ENCODE data around the gene FKBP1A. TPM values are rescaled to one million over a fixed set of nuclear protein-coding genes. Genes with fewer than 3 reads are reported as not detected.

FKBP1A gene
- polyA plus RNA-seq, 4 donors: 320 to 413 (median 378) TPM

- DNase-seq (ENCODE audit: low read depth in 4 of 4, low spot score in 3 of 4): no peak
Observed at GRCh38 chr20:1388741-1389483, 3.9 kb downstream of the FKBP1A start.

GRCh38 chr20:1388253-1388652 lies 4.6 kb downstream of the FKBP1A start:
- no peak for DNase-seq (ENCODE audit: low read depth in 4 of 4, low spot score in 3 of 4)

- no peak for DNase-seq (ENCODE audit: low read depth in 4 of 4, low spot score in 3 of 4)
Observed at GRCh38 chr20:1386323-1386722, 6.5 kb downstream of the FKBP1A start.

DNA sequence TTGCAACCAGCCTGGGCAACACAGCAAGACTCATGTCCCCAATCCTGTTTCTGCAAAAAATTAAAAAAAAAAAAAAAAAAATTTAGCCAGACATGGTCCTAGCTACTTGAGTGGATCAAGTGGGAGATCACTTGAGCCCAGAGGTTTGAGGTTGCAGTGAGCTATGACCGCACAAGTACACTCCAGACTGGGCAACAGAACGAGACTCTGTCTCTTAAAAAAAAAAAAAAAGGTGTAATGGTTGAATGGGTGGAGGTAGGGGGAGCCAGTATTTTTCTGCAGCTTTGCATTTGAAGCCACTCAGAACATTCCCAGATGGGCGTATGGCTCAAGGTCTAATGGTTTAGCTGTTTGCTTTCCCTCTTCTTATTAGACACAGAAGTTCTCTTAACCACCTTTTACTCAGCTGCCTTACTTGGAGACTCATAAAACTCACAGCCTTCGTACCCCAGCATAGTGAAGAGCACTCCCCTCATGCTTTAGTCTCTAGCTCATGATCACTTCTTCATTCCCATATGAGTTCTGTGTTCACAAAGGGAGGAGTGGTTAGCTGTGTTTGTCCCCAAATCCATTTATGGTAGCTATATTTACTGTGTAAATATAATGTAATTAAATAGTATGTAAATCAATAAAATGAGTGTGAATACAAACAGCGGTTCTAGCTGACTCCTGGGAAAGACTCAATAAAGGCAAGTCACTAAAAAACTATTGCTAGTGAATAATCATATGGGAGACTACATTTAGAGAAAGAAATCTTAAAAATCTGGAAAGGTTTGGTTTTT lies 9.0 kb downstream of the FKBP1A start:
- DNase-seq (ENCODE audit: low read depth in 4 of 4, low spot score in 3 of 4): no peak

DNA sequence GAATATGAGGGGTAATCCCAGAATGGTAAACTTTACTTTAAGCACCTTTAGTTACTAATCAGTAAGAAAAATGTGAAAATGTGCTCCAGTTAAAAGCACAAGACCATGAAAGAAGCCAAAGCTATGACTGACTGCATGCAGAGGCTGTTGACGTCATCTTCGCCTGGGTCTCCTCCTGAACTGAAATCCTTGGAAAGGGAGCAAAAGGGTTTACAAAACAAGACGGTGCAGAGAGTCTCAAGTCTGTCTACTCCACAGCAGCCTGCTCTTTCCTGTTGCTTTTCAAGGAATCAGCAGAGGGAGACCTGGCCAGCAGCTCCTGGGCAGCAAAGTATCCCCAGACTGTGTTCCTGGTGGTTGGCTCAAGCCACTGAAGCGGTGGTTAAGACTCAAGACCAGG lies 10.2 kb downstream of the FKBP1A start:
- DNase-seq (ENCODE audit: low read depth in 4 of 4, low spot score in 3 of 4): no peak

- no peak for DNase-seq (ENCODE audit: low read depth in 4 of 4, low spot score in 3 of 4)
Observed at GRCh38 chr20:1381753-1382591, 10.9 kb downstream of the FKBP1A start.

GRCh38 chr20:1378735-1379125 lies 14.1 kb downstream of the FKBP1A start:
- no peak for DNase-seq (ENCODE audit: low read depth in 4 of 4, low spot score in 3 of 4)

- DNase-seq (ENCODE audit: low read depth in 4 of 4, low spot score in 3 of 4): no peak
Observed at GRCh38 chr20:1377984-1378734, 14.7 kb downstream of the FKBP1A start.

DNA sequence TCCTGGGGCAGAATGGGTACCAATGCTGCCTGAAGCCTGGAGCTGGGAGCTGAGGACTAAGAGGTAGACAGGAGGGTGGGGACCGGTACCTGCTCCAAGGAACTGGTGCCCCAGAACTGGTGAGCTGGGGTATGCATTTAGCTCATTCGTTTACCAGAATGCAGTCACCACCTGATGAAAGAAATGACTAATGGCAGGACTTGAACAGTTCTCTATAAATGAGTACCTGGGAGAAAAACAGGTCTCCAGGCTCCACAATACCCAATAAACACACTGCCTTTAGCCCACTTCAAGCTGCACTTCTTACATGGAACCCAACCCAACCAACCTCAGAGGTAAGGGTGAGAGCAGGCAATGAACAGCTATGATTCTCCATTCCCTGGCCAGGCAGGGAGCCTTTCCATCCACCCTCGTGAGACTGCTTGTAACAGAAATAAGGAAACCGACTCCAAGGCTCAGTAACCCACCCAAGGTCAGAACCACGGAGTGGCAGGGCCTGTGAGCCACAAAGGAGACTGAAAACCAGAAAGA lies 15.4 kb downstream of the FKBP1A start:
- no peak for DNase-seq (ENCODE audit: low read depth in 4 of 4, low spot score in 3 of 4)

GRCh38 chr20:1376408-1377270 lies 16.2 kb downstream of the FKBP1A start:
- no peak for DNase-seq (ENCODE audit: low read depth in 4 of 4, low spot score in 3 of 4)

GRCh38 chr20:1376007-1376406 lies 16.8 kb downstream of the FKBP1A start:
- no peak for DNase-seq (ENCODE audit: low read depth in 4 of 4, low spot score in 3 of 4)

DNA sequence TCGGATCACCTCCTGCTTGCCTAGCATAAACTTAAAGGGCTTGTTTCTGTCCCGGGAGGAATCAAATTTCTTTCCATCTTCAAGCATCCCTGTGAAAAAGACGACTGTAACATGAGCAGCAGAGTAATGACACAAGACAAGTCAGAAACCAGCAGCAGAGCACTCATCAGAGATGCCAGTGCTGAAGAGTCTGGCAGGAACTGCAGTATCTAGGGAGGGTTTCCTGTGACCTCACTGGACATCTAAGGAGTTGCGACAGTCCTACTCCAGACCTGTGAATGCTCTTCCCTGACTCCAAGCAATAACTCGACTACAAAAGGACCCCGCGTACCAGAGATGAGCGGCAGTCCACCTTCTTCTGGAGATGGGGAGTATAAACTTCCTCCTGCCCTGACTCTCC lies 17.3 kb downstream of the FKBP1A start:
- DNase-seq (ENCODE audit: low read depth in 4 of 4, low spot score in 3 of 4): no peak

- no peak for DNase-seq (ENCODE audit: low read depth in 4 of 4, low spot score in 3 of 4)
Observed at GRCh38 chr20:1374246-1374645, 18.6 kb downstream of the FKBP1A start.

GRCh38 chr20:1373614-1374013 lies 19.2 kb downstream of the FKBP1A start:
- DNase-seq (ENCODE audit: low read depth in 4 of 4, low spot score in 3 of 4): no peak

GRCh38 chr20:1373036-1373435 lies 19.8 kb downstream of the FKBP1A start:
- no peak for DNase-seq (ENCODE audit: low read depth in 4 of 4, low spot score in 3 of 4)

- DNase-seq (ENCODE audit: low read depth in 4 of 4, low spot score in 3 of 4): no peak
Observed at GRCh38 chr20:1371830-1372539, 20.9 kb downstream of the FKBP1A start.

DNA sequence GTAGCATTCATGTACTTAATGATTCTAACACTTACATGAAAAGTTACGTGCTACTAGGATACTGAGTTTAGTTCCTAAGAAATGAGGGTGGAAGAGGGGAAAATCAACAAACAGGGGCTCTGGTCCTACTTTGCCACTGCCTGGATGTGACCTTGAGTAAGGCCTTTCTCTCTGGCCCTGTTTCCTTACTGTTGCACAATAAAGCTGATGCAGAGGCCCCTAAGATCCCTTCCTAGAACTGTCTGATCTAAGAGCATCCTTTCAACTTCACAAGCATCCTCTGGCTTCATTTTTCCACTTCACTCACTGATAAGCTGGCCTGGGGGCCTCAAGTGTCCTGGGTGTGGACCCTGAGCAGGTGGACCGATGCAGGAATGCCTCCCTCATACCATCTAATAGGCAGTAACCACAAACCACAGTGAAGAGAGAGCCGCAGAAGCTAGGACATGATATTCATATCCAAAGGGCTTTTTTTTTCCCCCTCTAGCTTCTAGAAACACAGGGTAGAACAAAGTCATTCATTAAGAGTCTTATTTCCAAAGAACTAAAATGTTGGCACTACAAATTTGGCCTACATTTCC lies 21.6 kb downstream of the FKBP1A start:
- no peak for DNase-seq (ENCODE audit: low read depth in 4 of 4, low spot score in 3 of 4)

DNA sequence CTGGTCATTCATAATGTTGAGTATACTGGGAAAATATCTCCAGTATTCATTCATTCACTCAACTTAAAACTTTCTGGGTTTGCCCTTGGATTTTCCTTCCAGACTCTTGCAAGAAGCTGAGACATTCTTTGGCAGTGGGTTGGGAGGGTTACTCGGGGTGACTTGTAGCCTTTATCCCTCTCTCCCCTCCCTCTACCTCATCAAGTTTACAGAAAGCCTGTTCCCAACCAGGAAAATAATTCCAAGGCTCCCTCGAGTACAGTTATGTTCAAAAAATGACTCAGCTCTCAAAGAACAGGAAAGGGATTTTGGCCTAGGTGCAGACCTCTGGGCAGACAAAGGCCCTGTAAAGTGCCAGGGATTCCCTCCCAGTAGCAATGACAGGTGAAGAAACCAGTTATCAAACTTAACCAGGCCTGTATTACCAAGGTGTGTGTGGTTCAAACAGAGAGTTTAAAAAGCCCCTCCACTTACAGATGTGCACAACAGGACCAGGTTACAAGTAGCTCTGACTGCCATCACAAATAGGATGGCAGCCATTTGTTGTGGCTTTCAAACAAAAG lies 22.2 kb downstream of the FKBP1A start:
- no peak for DNase-seq (ENCODE audit: low read depth in 4 of 4, low spot score in 3 of 4)

Data from left renal pelvis (tissue), 4 donors.